DOHH2 (cell line): ENCODE results near the gene SLC16A3.

Source experiments
- H3F3A ChIP-seq: fragments of 200-600 bp; sonication (generic), shearing (Covaris generic); 2 replicates; pipeline ENCODE4 v1.6.0; 2016; ENCODE audit warnings: antibody characterized with exemption, mild to moderate bottlenecking; ENCODE audit not compliant: control insufficient read depth, insufficient read depth
- H3K27ac ChIP-seq: fragments of 200-600 bp; sonication (generic); 2 replicates; pipeline ENCODE4 v1.5.1; 2014; ENCODE audit warnings: low read depth, mild to moderate bottlenecking, low read length, moderate library complexity
- H3K27me3 ChIP-seq: fragments of 200-600 bp; sonication (generic); 2 replicates; pipeline ENCODE4 v1.6.1; 2014; ENCODE audit warnings: mild to moderate bottlenecking, low read length, mixed read lengths; ENCODE audit not compliant: control insufficient read depth
- H3K36me3 ChIP-seq: fragments of 200-600 bp; sonication (generic); 2 replicates; pipeline ENCODE4 v1.6.1; 2014; ENCODE audit warnings: mild to moderate bottlenecking, low read length, moderate library complexity, mixed read lengths; ENCODE audit not compliant: control insufficient read depth
- H3K4me1 ChIP-seq: fragments of 200-600 bp; sonication (generic); 2 replicates; pipeline ENCODE4 v1.6.1; 2014; ENCODE audit warnings: mild to moderate bottlenecking, low read length, mixed read lengths; ENCODE audit not compliant: control insufficient read depth
- H3K4me2 ChIP-seq: fragments of 200-600 bp; sonication (generic); 2 replicates; pipeline ENCODE4 v1.6.0; 2014; ENCODE audit warnings: mild to moderate bottlenecking, low read length, moderate library complexity
- H3K4me3 ChIP-seq: fragments of 200-600 bp; sonication (generic); 2 replicates; pipeline ENCODE4 v1.5.1; 2014; ENCODE audit warnings: mild to moderate bottlenecking, low read length, mixed read lengths
- H3K79me2 ChIP-seq: fragments of 200-600 bp; sonication (generic); 2 replicates; pipeline ENCODE4 v1.6.1; 2014; ENCODE audit warnings: mild to moderate bottlenecking, low read length, mixed read lengths; ENCODE audit not compliant: control insufficient read depth
- H3K9me2 ChIP-seq: fragments of 200-600 bp; sonication (generic); replicated peaks from 2 replicates; pipeline ENCODE4 v1.6.1; 2014; ENCODE audit warnings: mild to moderate bottlenecking, low read length, mixed read lengths; ENCODE audit not compliant: control insufficient read depth
- H3K9me3 ChIP-seq: fragments of 200-600 bp; sonication (generic); 2 replicates; pipeline ENCODE4 v1.6.1; 2014; ENCODE audit warnings: antibody characterized with exemption, low read length, mixed read lengths; ENCODE audit not compliant: control insufficient read depth, insufficient read depth
- H4K20me1 ChIP-seq: fragments of 200-600 bp; sonication (generic); 2 replicates; pipeline ENCODE4 v1.6.0; 2014; ENCODE audit warnings: low read depth, mild to moderate bottlenecking, antibody characterized with exemption, low read length, moderate library complexity; ENCODE audit not compliant: control insufficient read depth, insufficient read depth
- EZH2phosphoT487 ChIP-seq: fragments of 200-600 bp; sonication (generic); IDR thresholded peaks from 2 replicates; pipeline ENCODE4 v1.6.1; 2017; ENCODE audit warnings: borderline replicate concordance, mild to moderate bottlenecking, antibody characterized with exemption, low read length, moderate library complexity, mixed read lengths
- TF ChIP-seq, protein P1 (sequence below): fragments of 200-600 bp; sonication (generic); IDR thresholded peaks from one replicate; pipeline ENCODE4 v1.5.1; 2014; ENCODE audit warnings: antibody characterized with exemption, mild to moderate bottlenecking, low read depth, low read length; ENCODE audit not compliant: poor library complexity, severe bottlenecking

Gene SLC16A3

DNA sequence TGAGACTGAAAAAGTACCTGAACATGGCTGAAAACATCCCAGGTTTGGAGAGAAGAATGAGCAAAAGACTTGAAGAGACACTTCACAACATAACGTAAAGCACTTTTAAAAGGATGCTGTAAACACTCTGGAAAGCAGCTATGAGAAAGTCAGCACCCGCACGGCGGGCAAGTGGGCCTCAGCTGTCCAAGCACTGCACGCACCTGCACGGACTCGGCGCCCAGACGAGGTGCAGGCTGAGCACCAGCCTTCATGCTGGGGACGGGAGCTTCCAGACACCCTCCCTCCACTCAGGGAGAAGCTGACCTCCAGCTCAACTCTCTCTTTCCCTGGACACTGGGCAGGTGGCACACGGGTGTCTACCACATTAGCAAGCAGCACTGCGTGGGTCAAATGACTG lies 29.3 kb upstream of the SLC16A3 start:
- Histone ChIP-seq H4K20me1 (no peaks in the 10 kb centered on the region), H3K27ac (no peak overlapping the region), H3K27me3 (no peaks in the 10 kb centered on the region), H3K4me2 (no peak overlapping the region), H3F3A (no peaks in the 10 kb centered on the region), H3K9me2 (no peaks in the 10 kb centered on the region), H3K79me2 (no peaks in the 10 kb centered on the region), H3K9me3 (no peaks in the 10 kb centered on the region), H3K36me3 (peaks cover 7% of the 10 kb centered on the region; the same call in 1 of the 2 replicates), H3K4me1 (no peaks in the 10 kb centered on the region), H3K4me3 (no peak overlapping the region)
- TF ChIP-seq EZH2phosphoT487: no peak
- TF ChIP-seq, protein P1, sequence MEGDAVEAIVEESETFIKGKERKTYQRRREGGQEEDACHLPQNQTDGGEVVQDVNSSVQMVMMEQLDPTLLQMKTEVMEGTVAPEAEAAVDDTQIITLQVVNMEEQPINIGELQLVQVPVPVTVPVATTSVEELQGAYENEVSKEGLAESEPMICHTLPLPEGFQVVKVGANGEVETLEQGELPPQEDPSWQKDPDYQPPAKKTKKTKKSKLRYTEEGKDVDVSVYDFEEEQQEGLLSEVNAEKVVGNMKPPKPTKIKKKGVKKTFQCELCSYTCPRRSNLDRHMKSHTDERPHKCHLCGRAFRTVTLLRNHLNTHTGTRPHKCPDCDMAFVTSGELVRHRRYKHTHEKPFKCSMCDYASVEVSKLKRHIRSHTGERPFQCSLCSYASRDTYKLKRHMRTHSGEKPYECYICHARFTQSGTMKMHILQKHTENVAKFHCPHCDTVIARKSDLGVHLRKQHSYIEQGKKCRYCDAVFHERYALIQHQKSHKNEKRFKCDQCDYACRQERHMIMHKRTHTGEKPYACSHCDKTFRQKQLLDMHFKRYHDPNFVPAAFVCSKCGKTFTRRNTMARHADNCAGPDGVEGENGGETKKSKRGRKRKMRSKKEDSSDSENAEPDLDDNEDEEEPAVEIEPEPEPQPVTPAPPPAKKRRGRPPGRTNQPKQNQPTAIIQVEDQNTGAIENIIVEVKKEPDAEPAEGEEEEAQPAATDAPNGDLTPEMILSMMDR: no peak

DNA sequence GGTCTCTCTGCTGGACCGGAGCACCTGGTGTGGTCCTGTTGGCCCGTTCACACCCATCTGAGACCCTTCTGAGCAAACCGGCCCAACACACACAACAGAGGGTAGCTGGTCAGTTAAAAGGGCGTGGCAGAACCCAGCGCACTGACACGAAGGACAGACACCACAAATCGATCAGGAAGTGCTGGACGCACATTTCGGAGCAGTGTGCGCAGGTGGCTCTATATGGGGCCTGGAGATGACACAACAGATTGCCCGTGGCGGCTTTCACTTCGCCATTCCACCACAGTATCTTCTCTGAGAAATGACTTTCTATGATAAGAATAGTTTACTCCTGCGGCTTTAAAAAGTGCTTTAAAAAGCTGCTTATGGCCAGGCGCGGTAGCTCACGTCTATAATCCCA lies 28.7 kb upstream of the SLC16A3 start:
- H3K27me3 ChIP-seq: no peaks in the 10 kb centered on the region
- no peaks in the 10 kb centered on the region for H3K79me2 ChIP-seq
- no peak overlapping the region for H3K27ac ChIP-seq
- H3K36me3 ChIP-seq: peaks cover under 1% of the 10 kb centered on the region; the same call in 1 of the 2 replicates
- H3K4me2 ChIP-seq: no peak overlapping the region
- no peaks in the 10 kb centered on the region for H3K9me3 ChIP-seq
- TF ChIP-seq, protein P1: no peak
- no peak for TF ChIP-seq EZH2phosphoT487
- H3K4me1 ChIP-seq: no peaks in the 10 kb centered on the region
- H3F3A ChIP-seq: no peaks in the 10 kb centered on the region
- no peak overlapping the region for H3K4me3 ChIP-seq
- no peaks in the 10 kb centered on the region for H3K9me2 ChIP-seq
- no peaks in the 10 kb centered on the region for H4K20me1 ChIP-seq

DNA sequence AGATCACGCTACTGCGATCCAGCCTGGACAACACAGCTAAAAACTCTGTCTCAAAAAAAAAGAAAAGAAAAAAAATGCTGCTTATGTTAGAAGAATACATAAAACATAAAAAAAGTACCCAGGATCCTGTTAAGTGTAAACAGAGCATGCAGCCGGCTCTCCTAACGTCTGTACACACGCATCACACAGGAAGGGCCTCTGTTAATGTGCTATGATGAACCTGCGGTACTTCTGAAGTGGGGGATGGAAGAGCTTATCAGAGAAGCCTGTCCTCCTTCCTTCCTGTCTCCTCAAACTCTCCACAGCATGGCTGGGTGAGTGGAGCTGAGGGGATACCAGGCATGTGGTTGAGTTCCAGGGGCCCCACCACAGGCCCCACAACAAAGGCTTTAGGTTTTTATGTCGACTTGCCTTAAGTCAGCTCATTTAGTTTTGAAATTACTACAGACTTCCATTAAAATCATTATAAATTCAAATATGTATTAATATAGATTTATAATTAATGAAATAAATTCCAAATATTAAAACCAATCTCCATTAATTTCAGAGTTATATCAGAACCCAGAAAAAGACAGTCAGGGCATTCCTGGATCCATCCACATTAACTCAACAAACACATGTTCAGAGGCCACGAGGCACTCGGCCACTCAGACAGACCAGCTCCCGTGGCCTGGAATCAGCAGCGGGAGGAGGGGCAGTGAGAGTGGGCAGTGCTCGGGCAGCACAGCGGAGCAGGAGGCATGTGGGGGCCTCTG lies 27.9 kb upstream of the SLC16A3 start:
- no peak overlapping the region for H3K4me2 ChIP-seq
- no peaks in the 10 kb centered on the region for H3K9me3 ChIP-seq
- H3K27ac ChIP-seq: no peak overlapping the region

More for the DNA sequence above, 27.9 kb upstream of the SLC16A3 start:
- Histone ChIP-seq H3K4me1 (peaks cover 4% of the 10 kb centered on the region), H3K79me2 (no peaks in the 10 kb centered on the region), H3K4me3 (no peak overlapping the region), H4K20me1 (no peaks in the 10 kb centered on the region), H3K9me2 (no peaks in the 10 kb centered on the region), H3K27me3 (no peaks in the 10 kb centered on the region), H3K36me3 (no peaks in the 10 kb centered on the region), H3F3A (no peaks in the 10 kb centered on the region)
- no peak for TF ChIP-seq EZH2phosphoT487
- TF ChIP-seq, protein P1: no peak
